Activated T-cell treated with anti-CD3 and anti-CD28 coated beads, Interleukin-2, amount 50 U/mL, for 72 hours (primary cell): ENCODE measurements around the gene MDGA2. TPM values are rescaled to one million over a fixed set of nuclear protein-coding genes. Genes with fewer than 3 reads are reported as not detected.
A peak's percentile ranks its signal among the peaks of the same experiment; 100 is the strongest.
"Not testable (repeated sequence)": the region's sequence is repeated elsewhere in the genome, so short reads cannot be mapped to it uniquely, and the experiment has no call there.

Source experiments
- ATAC-seq, 2 donors: fragments of 150-1000 bp; cut with Tn5 transposase; replicated peaks in 1 of 2; 2 replicates each; pipeline ENCODE4 v1.10.0; 2021; ENCODE audit warnings: moderate library complexity in 2 of 2, mild to moderate bottlenecking in 1 of 2
- DNase-seq, 2 donors: peaks; one replicate each; pipeline ENCODE4 v3.0.0; 2021 to 2022; ENCODE audit warnings: mixed read lengths in 1 of 2
- H3K27ac Mint-ChIP-seq: one replicate; pipeline ENCODE4 v1.8.0; 2022; ENCODE audit warnings: mild to moderate bottlenecking, moderate library complexity, mixed read lengths
- H3K27me3 Mint-ChIP-seq: one replicate; pipeline ENCODE4 v1.8.0; 2022; ENCODE audit warnings: low read depth, mixed read lengths
- H3K36me3 Mint-ChIP-seq, 2 donors: one replicate each; pipeline ENCODE4 v1.8.0; 2022; ENCODE audit warnings: mixed read lengths in 2 of 2, mild to moderate bottlenecking in 1 of 2; ENCODE audit not compliant: insufficient read depth in 2 of 2
- H3K4me1 Mint-ChIP-seq: one replicate; pipeline ENCODE4 v1.8.0; 2022; ENCODE audit warnings: low read depth, mixed read lengths
- H3K4me3 Mint-ChIP-seq, 2 donors: one replicate each; pipeline ENCODE4 v1.8.0; 2022; ENCODE audit warnings: mild to moderate bottlenecking in 2 of 2, mixed read lengths in 2 of 2, moderate library complexity in 2 of 2
- H3K9me3 Mint-ChIP-seq, 2 donors: one replicate each; pipeline ENCODE4 v1.8.0; 2022; ENCODE audit warnings: mixed read lengths in 2 of 2
- total RNA-seq, 2 donors: library from RNA; stranded (reverse); gene quantifications; one replicate each; pipeline ENCODE4 v1.2.3, GENCODE V29; 2022

MDGA2 gene
- total RNA-seq, 2 donors from 2014 or later, result not detected

- DNase-seq, result no peak
- Mint-ChIP-seq H3K36me3 (no peaks in the 10 kb centered on the region), H3K4me1 (no peaks in the 10 kb centered on the region), H3K4me3 (no peak overlapping the region), H3K9me3 (peaks cover 3 to 4% of the 10 kb centered on the region in 2 donors), H3K27ac (no peak overlapping the region), H3K27me3 (no peaks in the 10 kb centered on the region)
- ATAC-seq, result no peak
Measured at GRCh38 chr14:47665337-47666134, 9.9 kb downstream of the MDGA2 start.

DNA sequence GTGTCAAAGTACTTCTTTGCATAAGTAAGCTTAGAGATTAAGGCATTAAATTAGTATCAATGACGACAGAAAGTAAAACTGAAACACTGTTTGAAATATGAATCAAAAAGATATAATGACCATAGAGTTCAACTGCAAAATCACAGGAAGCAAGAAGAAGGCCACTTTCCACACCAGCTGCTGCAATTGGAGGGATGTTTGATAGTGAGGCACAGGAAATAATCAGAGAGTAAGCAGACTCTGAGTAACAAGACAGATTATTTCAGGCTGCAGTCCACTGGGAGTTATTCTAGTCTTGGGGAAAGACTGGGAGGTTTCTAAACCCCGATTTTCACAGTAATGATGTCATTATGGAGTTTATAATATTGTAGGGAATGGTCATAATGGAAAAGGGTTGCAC lies 12.9 kb downstream of the MDGA2 start:
- Mint-ChIP-seq H3K27ac (no peak overlapping the region), H3K36me3 (no peaks in the 10 kb centered on the region), H3K4me1 (no peaks in the 10 kb centered on the region), H3K4me3 (no peak overlapping the region), H3K9me3 (peaks cover 3 to 7% of the 10 kb centered on the region in 2 donors), H3K27me3 (no peaks in the 10 kb centered on the region)
- DNase-seq (no peak), ATAC-seq (no peak)

- no peaks in the 10 kb centered on the region for H3K36me3 Mint-ChIP-seq
- H3K27me3 Mint-ChIP-seq, result no peaks in the 10 kb centered on the region
- no peaks in the 10 kb centered on the region for H3K4me1 Mint-ChIP-seq
- H3K9me3 Mint-ChIP-seq, result peaks cover 3 to 7% of the 10 kb centered on the region in 2 donors
- no peak overlapping the region for H3K27ac Mint-ChIP-seq
- no peak for DNase-seq
- ATAC-seq, result no peak
- no peak overlapping the region for H3K4me3 Mint-ChIP-seq
Measured at GRCh38 chr14:47660158-47660557, 15.2 kb downstream of the MDGA2 start.

DNA sequence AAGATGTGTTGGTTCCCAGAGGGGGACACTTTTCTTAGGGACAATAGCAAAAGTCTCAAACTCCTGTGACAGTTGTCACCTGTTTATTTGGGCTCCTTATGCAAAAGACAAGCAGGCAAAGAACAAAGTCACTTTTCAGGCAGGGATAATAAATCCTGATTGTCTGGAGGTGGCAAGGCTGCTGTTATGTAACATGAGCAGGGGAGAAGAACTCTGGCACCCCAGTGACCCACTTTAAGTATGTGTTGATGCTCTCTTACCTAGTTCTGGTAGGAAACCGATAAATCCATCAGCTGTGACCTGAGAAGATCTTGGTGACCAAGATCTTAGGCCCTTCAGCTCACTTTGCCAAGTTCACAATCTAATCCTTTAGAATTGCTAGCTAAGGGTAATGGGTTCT lies 17.4 kb downstream of the MDGA2 start:
- H3K27me3 Mint-ChIP-seq, result no peaks in the 10 kb centered on the region
- ATAC-seq, result no peak
- no peaks in the 10 kb centered on the region for H3K36me3 Mint-ChIP-seq
- no peak overlapping the region for H3K27ac Mint-ChIP-seq
- H3K4me3 Mint-ChIP-seq, result no peak overlapping the region
- DNase-seq, result no peak
- H3K4me1 Mint-ChIP-seq, result no peaks in the 10 kb centered on the region
- H3K9me3 Mint-ChIP-seq, result peaks cover 3% of the 10 kb centered on the region in 2 donors

DNA sequence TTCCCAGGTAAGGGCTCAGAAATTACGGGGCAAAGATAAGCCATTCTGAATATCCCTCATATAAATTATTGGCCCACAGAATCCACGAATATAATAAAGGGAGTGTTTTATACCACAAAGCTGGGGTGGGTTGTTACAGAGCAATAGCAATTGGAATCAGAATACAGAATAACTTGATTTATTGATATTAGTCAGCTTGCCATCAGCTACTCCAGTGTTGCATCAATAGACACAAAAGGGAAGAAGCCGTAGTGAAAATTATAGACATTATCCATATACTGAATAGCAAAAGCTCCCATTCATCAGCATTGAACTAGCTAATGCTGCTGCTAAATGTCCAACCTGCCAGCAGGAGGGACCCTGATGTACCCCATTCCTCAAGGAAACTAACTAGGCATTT lies 18.3 kb downstream of the MDGA2 start:
- Mint-ChIP-seq H3K27me3 (no peaks in the 10 kb centered on the region), H3K4me3 (no peak overlapping the region), H3K4me1 (no peaks in the 10 kb centered on the region), H3K36me3 (no peaks in the 10 kb centered on the region), H3K27ac (no peak overlapping the region), H3K9me3 (peaks cover 0 to 3% of the 10 kb centered on the region in 2 donors)
- no peak for DNase-seq
- ATAC-seq, result no peak

GRCh38 chr14:47651337-47651736 lies 24.1 kb downstream of the MDGA2 start:
- Mint-ChIP-seq H3K36me3 (no peaks in the 10 kb centered on the region), H3K27me3 (no peaks in the 10 kb centered on the region), H3K4me1 (no peaks in the 10 kb centered on the region), H3K27ac (no peak overlapping the region), H3K9me3 (peaks cover 4 to 9% of the 10 kb centered on the region in 2 donors), H3K4me3 (no peak overlapping the region)
- DNase-seq, result no peak
- ATAC-seq, result no peak

- Mint-ChIP-seq H3K27me3 (no peaks in the 10 kb centered on the region), H3K9me3 (peaks cover 4 to 9% of the 10 kb centered on the region in 2 donors), H3K36me3 (peaks cover 0 to 2% of the 10 kb centered on the region in 2 donors), H3K27ac (no peak overlapping the region), H3K4me3 (no peak overlapping the region), H3K4me1 (no peaks in the 10 kb centered on the region)
- ATAC-seq, result no peak
- no peak for DNase-seq
Measured at GRCh38 chr14:47637753-47638152, 37.7 kb downstream of the MDGA2 start.

DNA sequence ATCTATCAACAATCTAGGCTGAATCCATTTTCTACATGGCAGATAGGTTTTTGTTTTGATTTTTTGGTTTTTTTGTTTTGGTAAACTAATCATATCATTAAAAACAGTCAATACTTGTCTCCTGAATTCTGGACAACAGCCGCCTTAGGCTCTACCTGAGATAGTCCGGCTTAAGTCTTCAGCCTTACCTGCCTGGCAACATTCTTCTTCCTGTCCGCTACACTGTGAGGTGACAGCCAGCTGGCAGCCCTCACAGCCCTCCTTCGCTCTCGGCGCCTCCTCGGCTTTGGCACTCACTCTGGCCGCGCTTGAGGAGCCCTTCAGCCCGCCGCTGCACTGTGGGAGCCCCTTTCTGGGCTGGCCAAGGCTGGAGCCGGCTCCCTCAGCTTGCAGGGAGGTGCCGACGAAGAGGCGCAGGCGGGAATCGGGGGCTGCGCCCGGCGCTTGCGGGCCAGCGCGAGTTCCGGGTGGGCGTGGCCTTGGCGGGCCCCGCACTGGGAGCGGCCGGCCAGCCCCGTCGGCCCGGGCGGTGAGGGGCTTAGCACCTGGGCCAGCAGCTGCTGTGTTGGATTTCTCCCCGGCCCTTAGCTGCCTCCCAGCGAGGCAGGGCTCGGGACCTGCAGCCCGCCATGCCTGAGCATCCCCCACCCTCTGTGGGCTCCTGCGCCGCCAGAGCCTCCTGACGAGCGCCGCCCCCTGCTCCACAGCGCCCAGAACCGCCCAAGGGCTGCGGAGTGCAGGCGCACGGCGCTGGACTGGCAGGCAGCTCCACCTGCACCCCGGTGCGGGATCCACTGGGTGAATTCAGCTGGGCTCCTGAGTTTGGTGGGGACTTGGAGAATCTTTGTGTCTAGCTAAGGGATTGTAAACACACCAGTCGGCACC lies 49.0 kb downstream of the MDGA2 start:
- no peaks in the 10 kb centered on the region for H3K4me1 Mint-ChIP-seq
- ATAC-seq (no peak), DNase-seq (no peak)
- peaks cover 0 to 3% of the 10 kb centered on the region in 2 donors for H3K36me3 Mint-ChIP-seq
- peaks cover 7 to 8% of the 10 kb centered on the region in 2 donors for H3K9me3 Mint-ChIP-seq
- no peaks in the 10 kb centered on the region for H3K27me3 Mint-ChIP-seq
- H3K4me3 Mint-ChIP-seq, result no peak overlapping the region
- no peak overlapping the region for H3K27ac Mint-ChIP-seq

DNA sequence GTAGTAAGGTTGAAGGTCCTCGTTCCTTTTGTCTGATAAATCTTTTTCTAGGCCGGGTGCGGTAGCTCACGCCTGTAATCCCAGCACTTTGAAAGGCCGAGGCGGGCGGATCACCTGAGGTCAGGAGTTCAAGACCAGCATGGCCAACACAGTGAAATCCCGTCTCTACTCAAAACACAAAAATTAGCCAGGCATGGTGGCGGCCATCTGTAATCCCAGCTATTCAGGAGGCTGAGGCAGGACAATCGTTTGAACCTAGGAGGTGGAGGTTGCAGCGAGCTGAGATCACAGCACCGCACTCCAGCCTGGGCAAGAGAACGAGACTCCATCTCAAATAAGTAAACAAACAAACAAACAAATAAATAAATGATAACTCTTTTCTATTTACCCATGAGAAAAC lies 51.3 kb downstream of the MDGA2 start:
- not testable (repeated sequence) for ATAC-seq, H3K4me3 Mint-ChIP-seq, H3K36me3 Mint-ChIP-seq, DNase-seq, H3K4me1 Mint-ChIP-seq, H3K27me3 Mint-ChIP-seq, H3K9me3 Mint-ChIP-seq, H3K27ac Mint-ChIP-seq

- ATAC-seq (no peak), DNase-seq (no peak)
- H3K27ac Mint-ChIP-seq, result no peak overlapping the region
- no peaks in the 10 kb centered on the region for H3K27me3 Mint-ChIP-seq
- peaks cover 2 to 4% of the 10 kb centered on the region in 2 donors for H3K9me3 Mint-ChIP-seq
- no peaks in the 10 kb centered on the region for H3K36me3 Mint-ChIP-seq
- no peaks in the 10 kb centered on the region for H3K4me1 Mint-ChIP-seq
- H3K4me3 Mint-ChIP-seq, result no peak overlapping the region
Measured at GRCh38 chr14:47619392-47619791, 56.0 kb downstream of the MDGA2 start.

- Mint-ChIP-seq H3K27me3 (no peaks in the 10 kb centered on the region), H3K36me3 (peaks cover 0 to 2% of the 10 kb centered on the region in 2 donors), H3K4me1 (no peaks in the 10 kb centered on the region), H3K27ac (no peak overlapping the region), H3K4me3 (no peak overlapping the region), H3K9me3 (peaks cover 4 to 14% of the 10 kb centered on the region in 2 donors)
- ATAC-seq (no peak), DNase-seq (no peak)
Measured at GRCh38 chr14:47606566-47606965, 68.8 kb downstream of the MDGA2 start.

GRCh38 chr14:47596860-47597259 lies 78.5 kb downstream of the MDGA2 start:
- H3K36me3 Mint-ChIP-seq, result no peaks in the 10 kb centered on the region
- ATAC-seq (peak in 1 of 2 donors; percentile 19), DNase-seq (no peak)
- H3K27me3 Mint-ChIP-seq, result no peaks in the 10 kb centered on the region
- no peak overlapping the region for H3K4me3 Mint-ChIP-seq
- peaks cover 4 to 10% of the 10 kb centered on the region in 2 donors for H3K9me3 Mint-ChIP-seq
- peaks cover 8% of the 10 kb centered on the region for H3K4me1 Mint-ChIP-seq
- no peak overlapping the region for H3K27ac Mint-ChIP-seq

GRCh38 chr14:47596232-47596631 lies 79.2 kb downstream of the MDGA2 start:
- no peak for ATAC-seq
- H3K27ac Mint-ChIP-seq, result no peak overlapping the region
- DNase-seq, result no peak
- peaks cover 10 to 12% of the 10 kb centered on the region in 2 donors for H3K9me3 Mint-ChIP-seq
- no peak overlapping the region for H3K4me3 Mint-ChIP-seq
- no peaks in the 10 kb centered on the region for H3K36me3 Mint-ChIP-seq
- H3K27me3 Mint-ChIP-seq, result no peaks in the 10 kb centered on the region
- H3K4me1 Mint-ChIP-seq, result peaks cover 8% of the 10 kb centered on the region
